ENCODE data around the gene KIFC1.

The KIFC1 gene

DNA sequence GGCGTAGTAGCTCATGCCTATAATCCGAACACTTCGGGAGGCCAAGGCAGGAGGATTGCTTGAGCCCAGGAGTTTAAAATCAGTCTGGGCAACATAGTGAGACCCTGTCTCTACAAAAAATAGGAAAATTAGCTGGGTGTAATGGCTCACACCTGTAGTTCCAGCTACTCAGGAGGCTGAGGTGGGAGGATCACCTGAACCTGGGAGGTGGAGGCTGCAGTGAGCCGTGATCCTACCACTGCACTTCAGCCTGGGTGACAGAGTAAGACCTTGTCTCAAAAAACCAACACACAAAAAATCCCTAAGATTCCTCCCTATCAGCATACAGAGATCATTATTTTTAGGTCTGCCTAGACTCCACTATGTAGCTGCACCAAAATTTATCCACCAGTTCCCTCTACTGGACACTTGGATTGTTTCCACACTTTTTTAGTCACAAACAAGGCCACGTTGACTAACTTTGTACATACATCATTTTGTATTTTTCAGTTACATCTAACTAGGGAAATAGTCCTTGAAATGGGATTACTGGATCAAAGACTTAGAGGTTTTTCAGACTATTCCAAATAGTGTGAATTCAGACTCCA is 15.6 kb downstream of the KIFC1 start:
- peak; percentile 52 for DNase-seq (ENCODE audit: low read depth)
- no peak overlapping the region for H3K4me3 ChIP-seq (ENCODE audit: low read depth, low read length)
- TF ChIP-seq, protein P1, sequence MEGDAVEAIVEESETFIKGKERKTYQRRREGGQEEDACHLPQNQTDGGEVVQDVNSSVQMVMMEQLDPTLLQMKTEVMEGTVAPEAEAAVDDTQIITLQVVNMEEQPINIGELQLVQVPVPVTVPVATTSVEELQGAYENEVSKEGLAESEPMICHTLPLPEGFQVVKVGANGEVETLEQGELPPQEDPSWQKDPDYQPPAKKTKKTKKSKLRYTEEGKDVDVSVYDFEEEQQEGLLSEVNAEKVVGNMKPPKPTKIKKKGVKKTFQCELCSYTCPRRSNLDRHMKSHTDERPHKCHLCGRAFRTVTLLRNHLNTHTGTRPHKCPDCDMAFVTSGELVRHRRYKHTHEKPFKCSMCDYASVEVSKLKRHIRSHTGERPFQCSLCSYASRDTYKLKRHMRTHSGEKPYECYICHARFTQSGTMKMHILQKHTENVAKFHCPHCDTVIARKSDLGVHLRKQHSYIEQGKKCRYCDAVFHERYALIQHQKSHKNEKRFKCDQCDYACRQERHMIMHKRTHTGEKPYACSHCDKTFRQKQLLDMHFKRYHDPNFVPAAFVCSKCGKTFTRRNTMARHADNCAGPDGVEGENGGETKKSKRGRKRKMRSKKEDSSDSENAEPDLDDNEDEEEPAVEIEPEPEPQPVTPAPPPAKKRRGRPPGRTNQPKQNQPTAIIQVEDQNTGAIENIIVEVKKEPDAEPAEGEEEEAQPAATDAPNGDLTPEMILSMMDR (IDR thresholded peaks at IDR 0.05; ENCODE audit: low read depth, low read length), result no peak
- TF ChIP-seq MYC (IDR thresholded peaks at IDR 0.05; ENCODE audit: low read depth, low read length), result no peak

DNA sequence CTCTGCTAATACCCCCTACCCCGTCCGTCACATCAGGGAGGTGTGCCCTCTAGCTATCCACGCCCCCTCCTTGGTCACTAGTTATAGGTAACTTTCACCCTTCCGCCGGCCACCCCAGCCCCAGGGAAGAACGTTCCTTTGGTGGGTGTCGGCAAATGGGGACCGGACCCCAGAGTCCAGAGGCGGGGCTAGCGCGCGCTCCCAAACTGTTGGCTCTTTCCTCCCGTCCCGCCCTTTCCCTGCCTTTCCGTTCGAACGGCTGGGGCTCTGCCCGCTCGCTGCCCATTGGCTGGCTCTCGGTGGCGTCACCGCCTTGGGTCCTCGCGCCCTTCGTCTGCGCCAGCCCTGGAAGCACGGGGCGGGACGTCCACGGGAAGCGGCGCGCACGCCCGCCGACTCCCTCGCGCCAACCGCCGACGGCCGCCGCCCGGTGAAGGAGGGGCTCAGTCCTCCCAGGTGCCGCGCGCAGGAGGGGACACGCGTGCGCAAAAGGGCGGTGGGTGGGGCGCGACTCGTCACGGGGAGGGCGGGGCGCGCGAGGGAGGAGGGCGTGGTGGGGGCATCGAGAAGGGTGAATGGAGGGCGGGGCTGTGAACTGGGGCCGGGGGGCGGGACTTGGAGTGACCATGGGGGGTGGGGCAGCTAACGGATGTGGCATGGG is 18.6 kb downstream of the KIFC1 start:
- TF ChIP-seq, protein P2, sequence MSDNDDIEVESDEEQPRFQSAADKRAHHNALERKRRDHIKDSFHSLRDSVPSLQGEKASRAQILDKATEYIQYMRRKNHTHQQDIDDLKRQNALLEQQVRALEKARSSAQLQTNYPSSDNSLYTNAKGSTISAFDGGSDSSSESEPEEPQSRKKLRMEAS (IDR thresholded peaks at IDR 0.05; ENCODE audit: low read depth, low read length), result peak; percentile 45; the same call in 1 of the 2 replicates
- TF ChIP-seq POLR2A (IDR thresholded peaks at IDR 0.05; ENCODE audit: extremely low read depth, insufficient read length) (peak; percentile 72), MYC (IDR thresholded peaks at IDR 0.05; ENCODE audit: low read depth, low read length) (peak; percentile 6)
- TF ChIP-seq, protein P1 (IDR thresholded peaks at IDR 0.05; ENCODE audit: low read depth, low read length), result no peak
- H3K4me3 ChIP-seq (ENCODE audit: low read depth, low read length), result peak overlapping the region; percentile 59
- DNase-seq (ENCODE audit: low read depth), result peak; percentile 99

DNA sequence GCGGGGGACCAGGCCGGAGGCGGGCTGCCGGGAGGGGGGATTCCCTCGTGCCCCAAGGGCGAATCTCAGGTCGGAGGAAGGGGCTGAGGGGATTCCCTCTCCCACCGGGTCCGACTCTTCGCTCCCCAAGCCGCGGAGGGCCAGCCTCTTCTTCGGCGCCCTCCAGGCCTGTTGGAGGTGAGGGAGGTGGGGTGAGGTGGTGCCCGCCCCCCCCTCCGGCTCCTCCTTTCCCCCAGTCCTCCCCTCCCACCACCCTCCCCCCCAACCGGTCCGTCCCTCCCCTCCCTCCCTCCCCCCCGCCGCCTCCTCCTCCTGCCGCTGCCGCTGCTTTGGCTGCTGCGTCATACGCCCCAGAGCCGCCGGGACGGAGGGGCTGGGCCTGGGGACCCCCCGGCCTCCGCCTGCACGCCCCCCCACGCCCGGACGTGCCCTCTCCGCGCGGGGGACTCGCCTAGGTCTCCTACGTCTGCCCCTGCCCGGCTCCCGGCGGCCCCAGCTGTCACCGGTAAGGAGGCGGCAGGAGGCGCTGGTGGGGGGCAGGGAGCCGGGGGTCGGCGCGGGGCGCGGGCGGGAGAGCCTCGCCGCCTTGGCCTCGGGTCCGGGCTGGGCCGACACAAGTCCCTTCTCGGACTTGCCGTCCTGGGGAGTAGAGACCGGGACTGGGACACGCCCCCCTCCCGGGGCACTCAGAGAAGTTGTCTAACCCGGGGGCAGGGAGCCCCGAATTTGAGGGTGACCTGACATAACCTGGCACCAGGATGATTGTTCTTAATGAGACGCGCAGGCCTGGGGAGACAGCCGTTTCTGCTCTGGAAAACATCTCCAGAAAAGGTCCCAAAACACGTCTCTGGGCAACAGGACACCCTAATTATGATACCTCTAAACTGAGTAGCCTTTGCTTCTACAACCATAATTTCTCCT is 19.3 kb downstream of the KIFC1 start, which contains the start of gene PHF1:
PHF1 (plus strand) TSS at position 304 of the 921 bp plus-strand sequence. CDS start 1,250 bp downstream, outside the sequence.
- TF ChIP-seq MYC (IDR thresholded peaks at IDR 0.05; ENCODE audit: low read depth, low read length), result no peak
- peak; percentile 9 for TF ChIP-seq POLR2A (IDR thresholded peaks at IDR 0.05; ENCODE audit: extremely low read depth, insufficient read length)

DNA sequence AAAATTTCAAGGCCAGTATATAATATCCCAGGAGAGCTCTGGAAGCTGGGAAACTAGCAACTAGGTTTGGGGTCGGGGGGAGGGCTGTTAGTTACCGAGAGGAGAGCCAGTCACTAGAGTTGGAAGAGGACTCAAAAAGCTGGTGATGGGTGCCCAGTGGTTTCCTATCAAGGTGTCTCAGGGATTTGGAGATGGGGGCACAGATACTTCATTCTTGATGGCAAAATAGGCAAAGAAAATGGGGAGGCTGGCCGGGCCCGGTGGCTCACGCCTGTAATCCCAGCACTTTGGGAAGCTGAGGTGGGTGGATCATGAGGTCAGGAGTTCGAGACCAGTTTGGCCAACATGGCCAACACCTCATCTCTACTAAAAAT is 20.0 kb downstream of the KIFC1 start:
- peak overlapping the region; percentile 87 for H3K4me3 ChIP-seq (ENCODE audit: low read depth, low read length)
- DNase-seq (ENCODE audit: low read depth), result no peak
- TF ChIP-seq POLR2A (IDR thresholded peaks at IDR 0.05; ENCODE audit: extremely low read depth, insufficient read length) (no peak), MYC (IDR thresholded peaks at IDR 0.05; ENCODE audit: low read depth, low read length) (no peak)
- TF ChIP-seq, protein P1 (IDR thresholded peaks at IDR 0.05; ENCODE audit: low read depth, low read length), result no peak
- TF ChIP-seq, protein P2 (IDR thresholded peaks at IDR 0.05; ENCODE audit: low read depth, low read length), result no peak

More for the DNA sequence above, 19.3 kb downstream of the KIFC1 start, which contains the start of gene PHF1:
- peak within 1 kb of the TSS; percentile 87 for H3K4me3 ChIP-seq (ENCODE audit: low read depth, low read length)
- no peak for DNase-seq (ENCODE audit: low read depth)

DNA sequence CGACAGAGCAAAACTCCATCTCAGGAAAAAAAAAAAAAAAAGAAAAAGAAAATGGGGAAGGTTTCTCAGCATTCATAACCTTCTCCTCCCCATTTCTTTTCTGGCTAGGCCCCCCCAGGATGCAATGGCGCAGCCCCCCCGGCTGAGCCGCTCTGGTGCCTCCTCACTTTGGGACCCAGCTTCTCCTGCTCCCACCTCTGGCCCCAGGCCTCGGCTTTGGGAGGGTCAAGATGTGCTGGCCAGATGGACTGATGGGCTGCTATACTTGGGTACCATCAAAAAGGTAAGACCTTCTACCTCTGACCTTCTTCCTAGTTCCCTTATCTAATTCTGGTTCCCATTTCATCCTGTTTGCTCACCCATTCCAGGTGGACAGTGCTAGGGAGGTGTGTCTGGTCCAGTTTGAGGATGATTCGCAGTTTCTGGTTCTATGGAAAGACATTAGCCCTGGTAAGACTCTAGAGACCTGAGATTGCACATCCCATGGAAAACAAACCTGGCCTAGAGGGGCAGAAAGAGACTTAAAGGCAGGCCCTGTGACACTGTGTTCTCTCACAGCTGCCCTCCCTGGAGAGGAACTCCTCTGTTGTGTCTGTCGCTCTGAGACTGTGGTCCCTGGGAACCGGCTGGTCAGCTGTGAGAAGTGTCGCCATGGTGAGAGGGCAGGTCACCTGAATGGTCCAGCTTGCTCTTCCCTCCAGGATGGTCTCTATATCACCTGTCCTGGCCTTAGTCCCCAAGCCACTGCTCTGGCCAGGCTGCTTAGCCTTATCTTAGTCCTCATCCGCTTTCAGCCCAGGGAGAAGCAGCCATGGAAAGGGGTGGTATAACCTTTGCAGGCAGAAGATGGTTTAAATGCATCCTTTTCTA is 20.8 kb downstream of the KIFC1 start:
- no peak for DNase-seq (ENCODE audit: low read depth)
- no peak overlapping the region for H3K4me3 ChIP-seq (ENCODE audit: low read depth, low read length)
- TF ChIP-seq, protein P1 (IDR thresholded peaks at IDR 0.05; ENCODE audit: low read depth, low read length), result no peak
- TF ChIP-seq, protein P2 (IDR thresholded peaks at IDR 0.05; ENCODE audit: low read depth, low read length), result no peak
- TF ChIP-seq POLR2A (IDR thresholded peaks at IDR 0.05; ENCODE audit: extremely low read depth, insufficient read length), result no peak
- no peak for TF ChIP-seq MYC (IDR thresholded peaks at IDR 0.05; ENCODE audit: low read depth, low read length)
